Bronchial smooth muscle cell (primary cell): ENCODE measurements around the gene SLC16A8. TPM values are rescaled to one million over a fixed set of nuclear protein-coding genes. Genes with fewer than 3 reads are reported as not detected.

Experiments
- total RNA-seq: library from RNA; depleted of rRNA; stranded (reverse); fragments of >200 nt; gene quantifications from 2 replicates; pipeline ENCODE4 v1.2.1, GENCODE V29; 2014

The SLC16A8 gene, protein sequence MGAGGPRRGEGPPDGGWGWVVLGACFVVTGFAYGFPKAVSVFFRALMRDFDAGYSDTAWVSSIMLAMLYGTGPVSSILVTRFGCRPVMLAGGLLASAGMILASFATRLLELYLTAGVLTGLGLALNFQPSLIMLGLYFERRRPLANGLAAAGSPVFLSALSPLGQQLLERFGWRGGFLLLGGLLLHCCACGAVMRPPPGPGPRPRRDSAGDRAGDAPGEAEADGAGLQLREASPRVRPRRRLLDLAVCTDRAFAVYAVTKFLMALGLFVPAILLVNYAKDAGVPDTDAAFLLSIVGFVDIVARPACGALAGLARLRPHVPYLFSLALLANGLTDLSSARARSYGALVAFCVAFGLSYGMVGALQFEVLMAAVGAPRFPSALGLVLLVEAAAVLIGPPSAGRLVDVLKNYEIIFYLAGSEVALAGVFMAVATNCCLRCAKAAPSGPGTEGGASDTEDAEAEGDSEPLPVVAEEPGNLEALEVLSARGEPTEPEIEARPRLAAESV
- total RNA-seq, result 0.32 and 0.60 TPM in 2 replicates

GRCh38 chr22:38083931-38084631, at the start of gene SLC16A8:
Gene SLC16A8 (minus strand): TSS chr22:38084184. CDS start chr22:38082873, 1,311 bp downstream.

DNA sequence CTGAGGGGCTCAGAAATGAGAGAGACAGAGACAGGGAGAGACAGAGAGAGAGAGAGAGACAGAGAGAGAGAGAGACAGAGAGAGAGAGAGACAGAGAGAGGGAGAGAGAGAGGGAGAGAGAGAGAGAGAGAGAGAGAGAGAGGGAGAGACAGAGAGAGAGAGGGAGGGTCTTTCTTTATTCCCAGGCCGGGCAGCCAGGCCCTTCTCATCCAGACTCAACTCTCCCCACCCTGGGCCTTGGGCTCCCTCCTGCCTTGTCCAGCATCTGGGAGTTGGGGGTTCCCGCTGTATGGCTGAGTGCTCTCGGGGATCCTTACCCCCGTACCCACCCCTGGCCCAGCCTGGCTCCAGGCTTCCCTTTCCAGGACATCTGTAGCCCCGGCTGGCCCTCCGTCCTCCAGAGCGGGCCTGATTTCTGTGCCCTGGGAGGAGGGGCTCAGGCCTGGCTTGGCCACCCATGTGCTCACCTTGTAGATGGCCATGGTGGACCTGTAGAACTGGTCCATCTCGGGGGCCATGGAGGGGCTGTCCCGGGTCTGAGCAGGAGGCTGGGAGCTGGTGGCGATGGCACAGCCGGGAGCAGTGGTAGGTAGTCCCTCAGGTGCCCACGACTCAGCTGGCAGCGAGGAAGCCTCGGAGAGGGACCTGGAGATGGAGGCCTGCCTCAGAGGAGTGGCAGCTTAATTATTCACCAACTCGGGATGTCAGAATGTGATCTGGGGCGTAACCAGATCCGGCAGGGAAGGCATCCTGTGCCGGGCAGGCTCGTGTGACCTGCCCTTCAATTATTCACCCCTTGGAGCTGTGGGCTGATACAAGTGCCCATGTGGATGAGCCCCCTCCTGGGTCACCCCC, 26.3 kb upstream of the SLC16A8 start, which contains the start of gene BAIAP2L2:
TSS of gene BAIAP2L2 (minus strand) at position 677 of the 855 bp plus-strand sequence. CDS start at position 518, 159 bp downstream.

DNA sequence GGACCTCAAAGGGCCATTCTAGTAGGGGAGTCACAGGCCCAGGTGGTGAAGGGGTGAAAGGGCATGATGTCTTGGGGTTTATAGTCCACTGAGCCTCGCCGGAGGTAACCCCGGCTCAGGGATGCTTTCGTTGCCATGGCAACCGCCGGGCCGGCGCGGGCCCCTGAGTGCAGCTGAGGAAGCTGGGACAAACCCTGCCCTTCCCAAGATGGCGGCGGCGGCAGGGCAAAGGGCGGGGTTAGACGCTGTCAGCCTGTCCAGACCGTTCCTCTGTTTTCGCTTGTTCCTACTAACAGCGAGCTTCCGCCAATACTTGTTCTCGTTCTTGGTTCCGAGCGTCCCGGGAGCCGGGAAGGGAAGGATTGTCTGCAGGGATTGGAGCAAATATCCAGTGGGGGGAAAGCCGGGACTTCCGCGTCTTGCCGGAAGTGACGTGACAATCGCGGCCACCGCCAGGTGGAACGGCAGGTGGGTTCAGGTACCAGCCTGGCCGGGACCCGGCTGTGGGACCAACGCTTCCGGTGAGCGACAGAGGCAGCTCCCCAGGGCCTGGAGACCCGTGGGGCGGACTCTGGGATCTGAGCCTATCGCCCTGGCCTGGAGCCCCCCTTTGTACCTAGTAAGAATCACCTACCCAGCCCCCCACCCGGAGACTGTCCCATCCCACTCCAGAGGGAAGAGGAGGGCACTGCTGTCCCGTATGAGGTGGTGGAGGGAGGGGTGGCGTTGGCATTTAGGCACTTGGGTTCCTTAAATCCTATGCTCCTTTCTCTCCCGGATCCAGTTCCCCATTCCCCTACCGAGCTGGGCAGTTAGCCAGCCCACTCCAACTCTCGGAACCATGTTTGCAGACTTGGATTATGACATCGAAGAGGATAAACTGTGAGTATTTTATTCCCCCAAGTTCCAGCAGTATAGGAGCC, 26.8 kb downstream of the SLC16A8 start, which contains the start of gene PICK1:
TSS of gene PICK1 (plus strand) at position 436 of the 923 bp plus-strand sequence. CDS start at position 842, 406 bp downstream.

Other genes starting within 250 kb of the SLC16A8 start
- gene ANKRD54, start 239.8 kb downstream of the SLC16A8 start, total RNA-seq, result 11.8 and 12.0 TPM in 2 replicates
- 256 and 364 TPM in 2 replicates for gene EIF3L, start 234.8 kb downstream of the SLC16A8 start, total RNA-seq
- gene MICALL1, start 177.9 kb downstream of the SLC16A8 start, total RNA-seq, result 8.4 and 10.2 TPM in 2 replicates
- gene C22orf23, start 130.6 kb downstream of the SLC16A8 start, total RNA-seq, result 0.09 and 0.32 TPM in 2 replicates
- gene POLR2F, start 130.5 kb downstream of the SLC16A8 start, total RNA-seq, result 64.2 and 72.6 TPM in 2 replicates
- not detected in 2 replicates for gene SOX10, start 99.6 kb downstream of the SLC16A8 start, total RNA-seq
- 9.6 and 13.4 TPM in 2 replicates for gene PICK1, start 26.8 kb downstream of the SLC16A8 start, total RNA-seq
- 0.69 and 1.1 TPM in 2 replicates for gene BAIAP2L2, start 26.5 kb upstream of the SLC16A8 start, total RNA-seq
- 17.8 and 37.4 TPM in 2 replicates for gene PLA2G6, start 97.6 kb upstream of the SLC16A8 start, total RNA-seq
- gene MAFF, start 117.8 kb upstream of the SLC16A8 start, total RNA-seq, result 9.5 and 15.0 TPM in 2 replicates
- gene TMEM184B, start 188.8 kb upstream of the SLC16A8 start, total RNA-seq, result 14.1 and 15.4 TPM in 2 replicates
- 59.6 and 79.3 TPM in 2 replicates for gene CSNK1E, start 233.2 kb upstream of the SLC16A8 start, total RNA-seq